ENCODE data around the gene MSS51. TPM values are rescaled to one million over a fixed set of nuclear protein-coding genes. Genes with fewer than 3 reads are reported as not detected.

MSS51 gene
- total RNA-seq, 1 experiment from 2014 or later: 3.3 TPM

DNA sequence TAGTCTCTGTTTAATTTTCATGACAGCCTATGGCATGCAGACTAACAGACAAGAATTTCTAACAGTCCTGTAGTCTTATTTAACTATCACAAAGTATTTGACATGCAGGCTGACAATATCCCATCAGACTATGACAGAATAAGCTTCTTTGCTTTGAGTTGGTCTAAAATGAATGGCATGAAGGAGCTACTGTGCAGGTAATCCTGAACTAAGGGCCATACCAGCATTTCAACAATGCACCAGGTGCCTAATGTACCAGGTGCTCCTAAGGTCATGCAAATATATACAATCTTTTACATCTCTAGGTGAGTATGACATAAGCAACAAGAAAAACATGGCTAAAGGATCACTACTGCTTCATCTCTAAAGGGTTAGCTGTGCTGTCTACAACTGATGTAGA lies 13.6 kb upstream of the MSS51 start:
- Mint-ChIP-seq H3K9me3 (ENCODE audit: low read depth, unreplicated experiment) (no peaks in the 10 kb centered on the region), H3K4me3 (ENCODE audit: low read depth, unreplicated experiment) (no peak overlapping the region), H3K27me3 (ENCODE audit: unreplicated experiment) (no peaks in the 10 kb centered on the region), H3K4me1 (ENCODE audit: low read depth, unreplicated experiment) (no peaks in the 10 kb centered on the region), H3K36me3 (ENCODE audit: insufficient read depth, unreplicated experiment) (peaks cover 7% of the 10 kb centered on the region), H3K27ac (ENCODE audit: unreplicated experiment) (no peak overlapping the region)
- DNase-seq: no peak
- CTCF ChIA-PET: no interaction called here
- no TSS peak for BruUV-seq (replicated peaks)
- TF ChIP-seq, protein P1, sequence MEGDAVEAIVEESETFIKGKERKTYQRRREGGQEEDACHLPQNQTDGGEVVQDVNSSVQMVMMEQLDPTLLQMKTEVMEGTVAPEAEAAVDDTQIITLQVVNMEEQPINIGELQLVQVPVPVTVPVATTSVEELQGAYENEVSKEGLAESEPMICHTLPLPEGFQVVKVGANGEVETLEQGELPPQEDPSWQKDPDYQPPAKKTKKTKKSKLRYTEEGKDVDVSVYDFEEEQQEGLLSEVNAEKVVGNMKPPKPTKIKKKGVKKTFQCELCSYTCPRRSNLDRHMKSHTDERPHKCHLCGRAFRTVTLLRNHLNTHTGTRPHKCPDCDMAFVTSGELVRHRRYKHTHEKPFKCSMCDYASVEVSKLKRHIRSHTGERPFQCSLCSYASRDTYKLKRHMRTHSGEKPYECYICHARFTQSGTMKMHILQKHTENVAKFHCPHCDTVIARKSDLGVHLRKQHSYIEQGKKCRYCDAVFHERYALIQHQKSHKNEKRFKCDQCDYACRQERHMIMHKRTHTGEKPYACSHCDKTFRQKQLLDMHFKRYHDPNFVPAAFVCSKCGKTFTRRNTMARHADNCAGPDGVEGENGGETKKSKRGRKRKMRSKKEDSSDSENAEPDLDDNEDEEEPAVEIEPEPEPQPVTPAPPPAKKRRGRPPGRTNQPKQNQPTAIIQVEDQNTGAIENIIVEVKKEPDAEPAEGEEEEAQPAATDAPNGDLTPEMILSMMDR (IDR thresholded peaks at IDR 0.05; ENCODE audit: unreplicated experiment): no peak
- intact Hi-C loops (cut with micrococcal nuclease; ENCODE audit: unreplicated experiment): no loop called here

DNA sequence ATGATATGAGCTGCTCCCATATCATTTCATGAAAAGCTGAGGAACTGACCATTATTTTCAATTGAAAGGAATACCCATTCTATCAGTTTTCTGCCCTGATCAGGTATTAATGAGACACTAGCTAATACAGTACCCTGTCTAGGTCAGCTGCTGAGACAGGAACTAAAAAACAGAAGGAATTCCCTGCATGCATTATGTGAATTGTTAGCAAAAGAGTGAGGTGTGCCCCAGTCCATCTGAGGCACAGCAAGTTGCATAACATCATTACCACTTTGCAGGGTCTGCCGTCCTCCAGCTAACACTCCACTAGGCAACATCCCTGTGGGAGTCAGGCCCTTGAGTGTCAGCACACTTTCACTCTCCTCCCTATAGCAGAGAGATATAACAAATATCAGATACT lies 11.1 kb upstream of the MSS51 start:
- H3K4me1 Mint-ChIP-seq (ENCODE audit: low read depth, unreplicated experiment): no peaks in the 10 kb centered on the region
- no peak overlapping the region for H3K4me3 Mint-ChIP-seq (ENCODE audit: low read depth, unreplicated experiment)
- no peaks in the 10 kb centered on the region for H3K9me3 Mint-ChIP-seq (ENCODE audit: low read depth, unreplicated experiment)
- BruUV-seq (replicated peaks): no TSS peak
- no peak for DNase-seq
- TF ChIP-seq, protein P1 (IDR thresholded peaks at IDR 0.05; ENCODE audit: unreplicated experiment): no peak
- H3K27ac Mint-ChIP-seq (ENCODE audit: unreplicated experiment): no peak overlapping the region
- CTCF ChIA-PET: no interaction called here
- intact Hi-C loops (cut with micrococcal nuclease; ENCODE audit: unreplicated experiment): no loop called here
- peaks cover 7% of the 10 kb centered on the region for H3K36me3 Mint-ChIP-seq (ENCODE audit: insufficient read depth, unreplicated experiment)
- H3K27me3 Mint-ChIP-seq (ENCODE audit: unreplicated experiment): no peaks in the 10 kb centered on the region

DNA sequence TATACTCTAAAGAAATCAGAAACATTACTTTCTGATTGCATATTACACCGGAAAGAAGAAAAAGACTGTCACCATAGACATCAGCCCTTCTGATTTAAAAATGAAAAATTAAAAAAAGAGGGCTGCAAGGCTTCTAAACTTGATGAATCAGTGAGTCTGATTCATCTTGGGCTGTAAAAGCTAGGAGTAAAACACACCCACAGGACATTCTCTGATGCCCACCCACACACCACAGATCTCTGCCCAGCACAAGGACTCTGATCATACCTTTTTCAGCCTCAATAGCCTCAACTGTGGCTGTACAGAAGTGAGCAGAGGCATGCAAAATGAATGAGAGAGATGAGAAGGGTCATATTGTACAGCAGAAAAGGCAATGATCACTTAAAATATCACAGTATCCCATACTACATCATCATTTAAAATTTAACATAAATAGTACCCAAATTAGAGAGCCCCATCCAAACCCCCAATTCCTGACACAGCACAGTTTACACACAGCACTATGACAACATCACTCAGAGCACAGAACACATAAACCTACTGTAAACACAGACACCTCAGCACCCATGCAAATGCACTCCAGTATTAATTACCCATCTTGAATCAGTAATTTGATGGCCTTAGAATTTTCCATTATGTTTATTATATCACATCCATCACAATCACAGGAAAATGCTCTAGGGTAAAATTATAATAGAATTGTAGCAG lies 6.4 kb upstream of the MSS51 start:
- no peak overlapping the region for H3K27ac Mint-ChIP-seq (ENCODE audit: unreplicated experiment)

DNA sequence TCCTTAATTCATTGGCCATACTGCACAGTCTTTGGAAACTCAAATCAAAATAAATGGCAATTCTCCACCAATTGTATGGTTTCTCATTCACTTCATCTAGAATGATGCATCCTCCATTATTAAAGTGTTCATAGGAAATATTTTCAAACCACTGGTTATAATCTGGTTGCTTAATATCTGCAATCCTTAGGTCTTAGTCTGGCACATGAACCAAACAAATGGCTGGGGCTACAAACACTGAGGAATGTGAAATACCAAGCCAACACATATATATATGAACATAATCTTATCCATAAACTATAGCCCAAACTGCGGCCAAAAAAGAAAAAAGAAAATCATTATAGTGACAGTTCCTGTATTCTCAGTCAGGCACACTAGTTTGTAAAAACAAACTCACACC lies 5.7 kb upstream of the MSS51 start:
- Mint-ChIP-seq H3K27ac (ENCODE audit: unreplicated experiment) (no peak overlapping the region), H3K9me3 (ENCODE audit: low read depth, unreplicated experiment) (no peaks in the 10 kb centered on the region), H3K27me3 (ENCODE audit: unreplicated experiment) (no peaks in the 10 kb centered on the region), H3K4me3 (ENCODE audit: low read depth, unreplicated experiment) (no peak overlapping the region), H3K4me1 (ENCODE audit: low read depth, unreplicated experiment) (no peaks in the 10 kb centered on the region), H3K36me3 (ENCODE audit: insufficient read depth, unreplicated experiment) (no peaks in the 10 kb centered on the region)
- CTCF ChIA-PET: no interaction called here
- TF ChIP-seq, protein P1 (IDR thresholded peaks at IDR 0.05; ENCODE audit: unreplicated experiment): no peak
- intact Hi-C loops (cut with micrococcal nuclease; ENCODE audit: unreplicated experiment): no loop called here
- BruUV-seq (replicated peaks): no TSS peak
- no peak for DNase-seq

More for the DNA sequence above, 6.4 kb upstream of the MSS51 start:
- no peak for DNase-seq
- Mint-ChIP-seq H3K27me3 (ENCODE audit: unreplicated experiment) (no peaks in the 10 kb centered on the region), H3K4me1 (ENCODE audit: low read depth, unreplicated experiment) (no peaks in the 10 kb centered on the region), H3K4me3 (ENCODE audit: low read depth, unreplicated experiment) (no peak overlapping the region), H3K9me3 (ENCODE audit: low read depth, unreplicated experiment) (no peaks in the 10 kb centered on the region), H3K36me3 (ENCODE audit: insufficient read depth, unreplicated experiment) (no peaks in the 10 kb centered on the region)
- CTCF ChIA-PET: no interaction called here
- BruUV-seq (replicated peaks): no TSS peak
- intact Hi-C loops (cut with micrococcal nuclease; ENCODE audit: unreplicated experiment): no loop called here
- TF ChIP-seq, protein P1 (IDR thresholded peaks at IDR 0.05; ENCODE audit: unreplicated experiment): no peak

Data from Calu3 (cell line).